ENCODE data around the gene GALNT7. TPM values are rescaled to one million over a fixed set of nuclear protein-coding genes. Genes with fewer than 3 reads are reported as not detected.

Gene GALNT7
- polyA plus RNA-seq, 1 donor from 2014 or later = 15.0 TPM

DNA sequence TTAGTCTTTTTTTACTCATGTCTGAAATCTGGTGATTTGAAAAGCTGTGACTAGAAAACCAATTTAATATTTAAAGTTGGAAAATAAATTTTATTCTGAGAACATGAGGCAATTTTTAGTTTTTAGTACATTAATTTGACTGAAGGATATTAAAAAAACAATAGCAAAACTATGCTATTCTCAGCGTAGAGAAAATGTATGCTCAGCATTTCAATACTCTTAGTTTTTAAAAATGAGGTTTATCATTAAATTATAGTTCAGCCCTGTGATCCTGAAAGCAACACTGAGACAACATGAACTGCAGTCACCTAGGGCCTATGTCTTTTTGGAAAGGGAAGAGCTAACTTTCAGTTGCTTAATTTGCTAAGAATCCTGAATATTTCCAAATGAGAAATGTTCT lies 9.5 kb downstream of the GALNT7 start:
- Histone ChIP-seq H3K27me3 (ENCODE audit: insufficient read depth, low read depth, low read length) (no peaks in the 10 kb centered on the region), H3K79me2 (replicated peaks; ENCODE audit: insufficient read depth, low read length) (peaks cover 81% of the 10 kb centered on the region), H4K20me1 (ENCODE audit: insufficient read depth) (no peaks in the 10 kb centered on the region), H3K36me3 (ENCODE audit: insufficient read depth, low read length) (no peaks in the 10 kb centered on the region), H3K9me3 (ENCODE audit: low read length) (no peaks in the 10 kb centered on the region), H3K4me2 (ENCODE audit: low read length) (no peak overlapping the region), H3K9ac (ENCODE audit: low read length) (no peak overlapping the region), H3K9me2 (ENCODE audit: insufficient read depth, low read length) (no peaks in the 10 kb centered on the region), H3K27ac (ENCODE audit: low read length) (no peak overlapping the region), H3F3A (ENCODE audit: insufficient read depth, low read length, poor library complexity, severe bottlenecking) (no peaks in the 10 kb centered on the region), H3K4me3 (ENCODE audit: low read length) (no peak overlapping the region), H2AFZ (ENCODE audit: low read depth, low read length) (no peak overlapping the region)
- TF ChIP-seq EP300 (conservative IDR thresholded peaks at IDR 0.05; ENCODE audit: poor library complexity, severe bottlenecking) (no peak), MXI1 (conservative IDR thresholded peaks at IDR 0.05; ENCODE audit: poor library complexity, severe bottlenecking) (no peak), EZH2 (IDR thresholded peaks at IDR 0.05; ENCODE audit: borderline replicate concordance, insufficient read depth, low read length, poor library complexity, severe bottlenecking) (no peak)
- TF ChIP-seq, protein P1, sequence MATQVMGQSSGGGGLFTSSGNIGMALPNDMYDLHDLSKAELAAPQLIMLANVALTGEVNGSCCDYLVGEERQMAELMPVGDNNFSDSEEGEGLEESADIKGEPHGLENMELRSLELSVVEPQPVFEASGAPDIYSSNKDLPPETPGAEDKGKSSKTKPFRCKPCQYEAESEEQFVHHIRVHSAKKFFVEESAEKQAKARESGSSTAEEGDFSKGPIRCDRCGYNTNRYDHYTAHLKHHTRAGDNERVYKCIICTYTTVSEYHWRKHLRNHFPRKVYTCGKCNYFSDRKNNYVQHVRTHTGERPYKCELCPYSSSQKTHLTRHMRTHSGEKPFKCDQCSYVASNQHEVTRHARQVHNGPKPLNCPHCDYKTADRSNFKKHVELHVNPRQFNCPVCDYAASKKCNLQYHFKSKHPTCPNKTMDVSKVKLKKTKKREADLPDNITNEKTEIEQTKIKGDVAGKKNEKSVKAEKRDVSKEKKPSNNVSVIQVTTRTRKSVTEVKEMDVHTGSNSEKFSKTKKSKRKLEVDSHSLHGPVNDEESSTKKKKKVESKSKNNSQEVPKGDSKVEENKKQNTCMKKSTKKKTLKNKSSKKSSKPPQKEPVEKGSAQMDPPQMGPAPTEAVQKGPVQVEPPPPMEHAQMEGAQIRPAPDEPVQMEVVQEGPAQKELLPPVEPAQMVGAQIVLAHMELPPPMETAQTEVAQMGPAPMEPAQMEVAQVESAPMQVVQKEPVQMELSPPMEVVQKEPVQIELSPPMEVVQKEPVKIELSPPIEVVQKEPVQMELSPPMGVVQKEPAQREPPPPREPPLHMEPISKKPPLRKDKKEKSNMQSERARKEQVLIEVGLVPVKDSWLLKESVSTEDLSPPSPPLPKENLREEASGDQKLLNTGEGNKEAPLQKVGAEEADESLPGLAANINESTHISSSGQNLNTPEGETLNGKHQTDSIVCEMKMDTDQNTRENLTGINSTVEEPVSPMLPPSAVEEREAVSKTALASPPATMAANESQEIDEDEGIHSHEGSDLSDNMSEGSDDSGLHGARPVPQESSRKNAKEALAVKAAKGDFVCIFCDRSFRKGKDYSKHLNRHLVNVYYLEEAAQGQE (IDR thresholded peaks at IDR 0.05; ENCODE audit: borderline replicate concordance) = no peak
- TF ChIP-seq, protein P2, sequence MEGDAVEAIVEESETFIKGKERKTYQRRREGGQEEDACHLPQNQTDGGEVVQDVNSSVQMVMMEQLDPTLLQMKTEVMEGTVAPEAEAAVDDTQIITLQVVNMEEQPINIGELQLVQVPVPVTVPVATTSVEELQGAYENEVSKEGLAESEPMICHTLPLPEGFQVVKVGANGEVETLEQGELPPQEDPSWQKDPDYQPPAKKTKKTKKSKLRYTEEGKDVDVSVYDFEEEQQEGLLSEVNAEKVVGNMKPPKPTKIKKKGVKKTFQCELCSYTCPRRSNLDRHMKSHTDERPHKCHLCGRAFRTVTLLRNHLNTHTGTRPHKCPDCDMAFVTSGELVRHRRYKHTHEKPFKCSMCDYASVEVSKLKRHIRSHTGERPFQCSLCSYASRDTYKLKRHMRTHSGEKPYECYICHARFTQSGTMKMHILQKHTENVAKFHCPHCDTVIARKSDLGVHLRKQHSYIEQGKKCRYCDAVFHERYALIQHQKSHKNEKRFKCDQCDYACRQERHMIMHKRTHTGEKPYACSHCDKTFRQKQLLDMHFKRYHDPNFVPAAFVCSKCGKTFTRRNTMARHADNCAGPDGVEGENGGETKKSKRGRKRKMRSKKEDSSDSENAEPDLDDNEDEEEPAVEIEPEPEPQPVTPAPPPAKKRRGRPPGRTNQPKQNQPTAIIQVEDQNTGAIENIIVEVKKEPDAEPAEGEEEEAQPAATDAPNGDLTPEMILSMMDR (IDR thresholded peaks at IDR 0.05; ENCODE audit: poor library complexity, severe bottlenecking) = no peak

DNA sequence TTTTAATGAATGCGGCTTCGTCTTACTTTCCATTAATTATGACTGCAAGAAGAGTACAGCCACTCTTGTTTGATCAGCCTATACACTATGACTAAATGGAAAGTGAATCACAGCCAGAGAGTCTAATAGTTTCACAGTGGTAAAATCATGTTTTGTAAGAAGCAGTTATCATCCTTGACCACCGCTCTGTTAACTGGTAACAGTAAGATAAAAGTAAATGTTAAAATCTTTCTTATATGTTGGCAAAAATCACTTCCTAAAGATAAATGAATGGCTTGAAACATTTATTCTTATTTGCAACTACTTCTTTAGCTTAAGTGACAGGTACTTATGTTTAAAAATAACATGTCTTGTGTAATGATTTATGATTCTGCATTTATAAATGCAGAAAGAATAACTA lies 13.2 kb downstream of the GALNT7 start:
- no peak overlapping the region for H3K4me3 ChIP-seq (ENCODE audit: low read length)
- peaks cover 63% of the 10 kb centered on the region for H3K79me2 ChIP-seq (replicated peaks; ENCODE audit: insufficient read depth, low read length)
- H3K9ac ChIP-seq (ENCODE audit: low read length) = no peak overlapping the region
- H3F3A ChIP-seq (ENCODE audit: insufficient read depth, low read length, poor library complexity, severe bottlenecking) = no peaks in the 10 kb centered on the region
- no peak overlapping the region for H3K4me2 ChIP-seq (ENCODE audit: low read length)
- H3K27ac ChIP-seq (ENCODE audit: low read length) = no peak overlapping the region
- no peak overlapping the region for H2AFZ ChIP-seq (ENCODE audit: low read depth, low read length)
- no peaks in the 10 kb centered on the region for H3K36me3 ChIP-seq (ENCODE audit: insufficient read depth, low read length)
- no peaks in the 10 kb centered on the region for H4K20me1 ChIP-seq (ENCODE audit: insufficient read depth)
- H3K9me2 ChIP-seq (ENCODE audit: insufficient read depth, low read length) = no peaks in the 10 kb centered on the region
- H3K9me3 ChIP-seq (ENCODE audit: low read length) = no peaks in the 10 kb centered on the region
- no peaks in the 10 kb centered on the region for H3K27me3 ChIP-seq (ENCODE audit: insufficient read depth, low read depth, low read length)
- no peak for TF ChIP-seq POLR2AphosphoS5 (IDR thresholded peaks at IDR 0.05)
- no peak for TF ChIP-seq EZH2 (IDR thresholded peaks at IDR 0.05; ENCODE audit: borderline replicate concordance, insufficient read depth, low read length, poor library complexity, severe bottlenecking)
- no peak for TF ChIP-seq SMC3 (conservative IDR thresholded peaks at IDR 0.05; ENCODE audit: poor library complexity)
- no peak for TF ChIP-seq TAF1 (IDR thresholded peaks at IDR 0.05; ENCODE audit: low read depth)
- TF ChIP-seq, protein P2 (IDR thresholded peaks at IDR 0.05; ENCODE audit: poor library complexity, severe bottlenecking) = no peak
- no peak for TF ChIP-seq MXI1 (conservative IDR thresholded peaks at IDR 0.05; ENCODE audit: poor library complexity, severe bottlenecking)
- TF ChIP-seq, protein P1 (IDR thresholded peaks at IDR 0.05; ENCODE audit: borderline replicate concordance) = no peak
- TF ChIP-seq EP300 (conservative IDR thresholded peaks at IDR 0.05; ENCODE audit: poor library complexity, severe bottlenecking) = no peak
- no peak for TF ChIP-seq RAD21 (conservative IDR thresholded peaks at IDR 0.05)

Measured in neural cell (in vitro differentiated cells).